HEK293 (cell line): ENCODE measurements around the gene RNF187.

Source experiments
- KLF10 ChIP-seq: fragments of 450-650 bp; IDR thresholded peaks from 2 replicates; pipeline ENCODE4 v1.5.1; 2018; ENCODE audit warnings: missing biosample characterization, mild to moderate bottlenecking, missing genetic modification characterization
- KLF17 ChIP-seq: fragments of 450-650 bp; formaldehyde crosslinking; IDR thresholded peaks from 2 replicates; pipeline ENCODE4 v1.5.1; 2016; ENCODE audit warnings: missing biosample characterization, missing genetic modification characterization
- MEIS1 ChIP-seq: sonication (generic); formaldehyde crosslinking; IDR thresholded peaks from 2 replicates; pipeline ENCODE4 v1.8.1; 2022; ENCODE audit warnings: missing genetic modification reagents, mild to moderate bottlenecking, borderline replicate concordance
- PBX3 ChIP-seq: sonication (generic); formaldehyde crosslinking; IDR thresholded peaks from 2 replicates; pipeline ENCODE4 v1.8.1; 2022; ENCODE audit warnings: mild to moderate bottlenecking, moderate library complexity, missing genetic modification reagents
- PRDM10 ChIP-seq: fragments of 450-650 bp; formaldehyde crosslinking; IDR thresholded peaks from 2 replicates; pipeline ENCODE4 v1.5.1; 2016; ENCODE audit warnings: missing biosample characterization, missing genetic modification characterization
- SALL2 ChIP-seq: fragments of 450-650 bp; formaldehyde crosslinking; IDR thresholded peaks from 2 replicates; pipeline ENCODE4 v1.5.0; 2017; ENCODE audit warnings: missing biosample characterization, mild to moderate bottlenecking, missing genetic modification characterization, borderline replicate concordance
- SCRT1 ChIP-seq: fragments of 450-650 bp; formaldehyde crosslinking; IDR thresholded peaks from 2 replicates; pipeline ENCODE4 v1.5.1; 2016; ENCODE audit warnings: missing biosample characterization, missing genetic modification characterization, borderline replicate concordance
- SCRT2 ChIP-seq: fragments of 450-650 bp; formaldehyde crosslinking; IDR thresholded peaks from 2 replicates; pipeline ENCODE4 v1.5.1; 2016; ENCODE audit warnings: missing biosample characterization, missing genetic modification characterization
- TRIM28 ChIP-seq: IDR thresholded peaks from 2 replicates; pipeline ENCODE4 v1.6.1; 2011; ENCODE audit warnings: low read length, control low read depth, borderline replicate concordance
- WT1 ChIP-seq: fragments of 450-650 bp; formaldehyde crosslinking; IDR thresholded peaks from 2 replicates; pipeline ENCODE4 v1.5.1; 2016; ENCODE audit warnings: missing biosample characterization, missing genetic modification characterization
- ZBTB26 ChIP-seq: fragments of 450-650 bp; formaldehyde crosslinking; optimal IDR thresholded peaks from 2 replicates; pipeline ENCODE3; 2016; ENCODE audit warnings: missing biosample characterization, mild to moderate bottlenecking, missing genetic modification characterization
- ZIC2 ChIP-seq: fragments of 450-650 bp; formaldehyde crosslinking; IDR thresholded peaks from 2 replicates; pipeline ENCODE4 v1.5.1; 2016; ENCODE audit warnings: missing biosample characterization, missing genetic modification characterization
- ZNF140 ChIP-seq: fragments of 450-650 bp; formaldehyde crosslinking; IDR thresholded peaks from 2 replicates; pipeline ENCODE4 v1.5.1; 2016; ENCODE audit warnings: missing biosample characterization, missing genetic modification characterization
- ZNF157 ChIP-seq: fragments of 450-650 bp; formaldehyde crosslinking; IDR thresholded peaks from 2 replicates; pipeline ENCODE4 v1.5.1; 2016; ENCODE audit warnings: missing biosample characterization, missing genetic modification characterization
- ZNF16 ChIP-seq: fragments of 450-650 bp; formaldehyde crosslinking; IDR thresholded peaks from 2 replicates; pipeline ENCODE4 v1.5.1; 2016; ENCODE audit warnings: low read depth, missing biosample characterization, missing genetic modification characterization
- ZNF19 ChIP-seq: fragments of 450-650 bp; formaldehyde crosslinking; IDR thresholded peaks from 2 replicates; pipeline ENCODE4; 2016; ENCODE audit warnings: missing biosample characterization, missing genetic modification characterization, low read depth
- ZNF280C ChIP-seq: fragments of 450-650 bp; formaldehyde crosslinking; IDR thresholded peaks from 2 replicates; pipeline ENCODE4 v1.5.1; 2016; ENCODE audit warnings: missing biosample characterization, missing genetic modification characterization
- ZNF341 ChIP-seq: fragments of 450-650 bp; formaldehyde crosslinking; IDR thresholded peaks from 2 replicates; pipeline ENCODE4; 2016; ENCODE audit warnings: low read depth, missing biosample characterization, missing genetic modification characterization
- ZNF350 ChIP-seq: fragments of 450-650 bp; formaldehyde crosslinking; IDR thresholded peaks from 2 replicates; pipeline ENCODE4 v1.5.0; 2017; ENCODE audit warnings: missing biosample characterization, mild to moderate bottlenecking, missing genetic modification characterization
- ZNF391 ChIP-seq: fragments of 450-650 bp; formaldehyde crosslinking; IDR thresholded peaks from 2 replicates; pipeline ENCODE4 v1.5.1; 2016; ENCODE audit warnings: low read depth, missing biosample characterization, missing genetic modification characterization, borderline replicate concordance
- ZNF433 ChIP-seq: fragments of 450-650 bp; formaldehyde crosslinking; IDR thresholded peaks from 2 replicates; pipeline ENCODE4 v1.5.1; 2016; ENCODE audit warnings: missing biosample characterization, missing genetic modification characterization, low read depth
- ZNF449 ChIP-seq: fragments of 450-650 bp; formaldehyde crosslinking; IDR thresholded peaks from 2 replicates; pipeline ENCODE4 v1.5.1; 2017; ENCODE audit warnings: missing biosample characterization, mild to moderate bottlenecking, missing genetic modification characterization, moderate library complexity
- ZNF501 ChIP-seq: fragments of 450-650 bp; formaldehyde crosslinking; IDR thresholded peaks from 2 replicates; pipeline ENCODE4 v1.5.1; 2016; ENCODE audit warnings: missing biosample characterization, missing genetic modification characterization
- ZNF514 ChIP-seq: fragments of 450-650 bp; formaldehyde crosslinking; IDR thresholded peaks from 2 replicates; pipeline ENCODE4 v1.5.1; 2016; ENCODE audit warnings: missing biosample characterization, missing genetic modification characterization
- ZNF560 ChIP-seq: fragments of 450-650 bp; formaldehyde crosslinking; IDR thresholded peaks from 2 replicates; pipeline ENCODE4 v1.5.1; 2017; ENCODE audit warnings: missing biosample characterization, missing genetic modification characterization, borderline replicate concordance
- ZNF610 ChIP-seq: fragments of 450-650 bp; formaldehyde crosslinking; IDR thresholded peaks from 2 replicates; pipeline ENCODE4 v1.5.1; 2016; ENCODE audit warnings: missing biosample characterization, missing genetic modification characterization, borderline replicate concordance
- ZNF658 ChIP-seq: fragments of 450-650 bp; formaldehyde crosslinking; IDR thresholded peaks from 2 replicates; pipeline ENCODE4; 2016; ENCODE audit warnings: missing biosample characterization, missing genetic modification characterization
- ZNF664 ChIP-seq: fragments of 450-650 bp; formaldehyde crosslinking; IDR thresholded peaks from 2 replicates; pipeline ENCODE4 v1.5.1; 2016; ENCODE audit warnings: missing biosample characterization, missing genetic modification characterization
- ZXDB ChIP-seq: fragments of 450-650 bp; formaldehyde crosslinking; IDR thresholded peaks from 2 replicates; pipeline ENCODE4 v1.5.1; 2016; ENCODE audit warnings: missing biosample characterization, missing genetic modification characterization

Gene RNF187

GRCh38 chr1:228457396-228458176 is 29.6 kb upstream of the RNF187 start (continued):
- no peak for TF ChIP-seq ZNF280C (tag by site-specific recombination)
- 0 out of 2 replicates have a peak, but pooled peaks have one; percentile 6 for TF ChIP-seq TRIM28
- no peak for TF ChIP-seq ZNF658
- TF ChIP-seq ZNF664 (tag by site-specific recombination), result 0 out of 2 replicates have a peak, but pooled peaks have one; percentile 21
- no peak for TF ChIP-seq ZNF514 (tag by site-specific recombination)
- peak; percentile 55 for TF ChIP-seq WT1
- TF ChIP-seq ZNF610 (tag by site-specific recombination), result peak; percentile 86
- TF ChIP-seq ZNF140 (tag by site-specific recombination), result no peak
- TF ChIP-seq SALL2, result no peak
- no peak for TF ChIP-seq ZNF350 (tag by site-specific recombination)
- 0 out of 2 replicates have a peak, but pooled peaks have one; percentile 8 for TF ChIP-seq PRDM10 (tag by site-specific recombination)
- TF ChIP-seq SCRT2 (tag by site-specific recombination), result peak; percentile 100
- no peak for TF ChIP-seq MEIS1 (CRISPR knock-in tag)
- TF ChIP-seq ZNF19 (tag by site-specific recombination), result no peak
- peak; percentile 99 for TF ChIP-seq SCRT1 (tag by site-specific recombination)
- peak; percentile 99 for TF ChIP-seq ZNF501 (tag by site-specific recombination)
- peak; percentile 97 for TF ChIP-seq ZNF391 (tag by site-specific recombination)
- no peak for TF ChIP-seq ZNF433 (tag by site-specific recombination)
- peak; percentile 86 for TF ChIP-seq ZXDB
- peak; percentile 82; the same call in 1 of the 2 replicates for TF ChIP-seq ZNF449 (tag by site-specific recombination)
- no peak for TF ChIP-seq ZNF157 (tag by site-specific recombination)
- peak; percentile 85; the same call in 1 of the 2 replicates for TF ChIP-seq KLF17 (tag by site-specific recombination)
- 0 out of 2 replicates have a peak, but pooled peaks have one; percentile 19 for TF ChIP-seq KLF10 (tag by site-specific recombination)
- peak; percentile 28; the same call in 1 of the 2 replicates for TF ChIP-seq ZNF16 (tag by site-specific recombination)
- TF ChIP-seq ZNF560 (tag by site-specific recombination), result no peak
- TF ChIP-seq ZIC2 (tag by site-specific recombination), result peak; percentile 50
- no peak for TF ChIP-seq ZNF341 (tag by site-specific recombination)
- peak; percentile 100 for TF ChIP-seq ZBTB26 (tag by site-specific recombination)
- peak; percentile 61; the same call in 1 of the 2 replicates for TF ChIP-seq PBX3
